ENCODE measurements around the gene AGPAT1. TPM values are rescaled to one million over a fixed set of nuclear protein-coding genes. Genes with fewer than 3 reads are reported as not detected.

AGPAT1 gene
- polyA plus RNA-seq, 3 donors = 94.6 to 109 (median 102) TPM

GRCh38 chr6:32178547-32179440 lies 2.9 kb upstream of the AGPAT1 start:
- DNase-seq (ENCODE audit: extremely low read depth in 1 of 11, low read depth in 9 of 11, low spot score in 4 of 11) = no peak

GRCh38 chr6:32177788-32178546 lies 2.1 kb upstream of the AGPAT1 start, which contains the start of gene RNF5:
Gene RNF5, plus strand, starts transcription at chr6:32178405. Its CDS starts 107 bp downstream, at chr6:32178512.
- peak; percentile 99 to 100 (median 100) for DNase-seq (ENCODE audit: extremely low read depth in 1 of 11, low read depth in 9 of 11, low spot score in 4 of 11)

- peak in 1 of 11 donors; percentile 67 for DNase-seq (ENCODE audit: extremely low read depth in 1 of 11, low read depth in 9 of 11, low spot score in 4 of 11)
Observed at GRCh38 chr6:32177183-32177787, 1.4 kb upstream of the AGPAT1 start.

- no peak for DNase-seq (ENCODE audit: extremely low read depth in 1 of 11, low read depth in 9 of 11, low spot score in 4 of 11)
Observed at GRCh38 chr6:32176476-32177182, 745 bp upstream of the AGPAT1 start.

GRCh38 chr6:32175322-32175710 lies 568 bp downstream of the AGPAT1 start:
- DNase-seq (ENCODE audit: extremely low read depth in 1 of 11, low read depth in 9 of 11, low spot score in 4 of 11) = no peak

GRCh38 chr6:32174416-32174815 lies 1.5 kb downstream of the AGPAT1 start:
- DNase-seq (ENCODE audit: extremely low read depth in 1 of 11, low read depth in 9 of 11, low spot score in 4 of 11) = no peak

GRCh38 chr6:32173051-32173727 lies 2.7 kb downstream of the AGPAT1 start:
- no peak for DNase-seq (ENCODE audit: extremely low read depth in 1 of 11, low read depth in 9 of 11, low spot score in 4 of 11)

- DNase-seq (ENCODE audit: extremely low read depth in 1 of 11, low read depth in 9 of 11, low spot score in 4 of 11) = no peak
Observed at GRCh38 chr6:32171234-32171633, 4.7 kb downstream of the AGPAT1 start.

GRCh38 chr6:32170294-32170693 lies 5.6 kb downstream of the AGPAT1 start:
- no peak for DNase-seq (ENCODE audit: extremely low read depth in 1 of 11, low read depth in 9 of 11, low spot score in 4 of 11)

- DNase-seq (ENCODE audit: extremely low read depth in 1 of 11, low read depth in 9 of 11, low spot score in 4 of 11) = no peak
Observed at GRCh38 chr6:32168807-32169591, 6.9 kb downstream of the AGPAT1 start.

- no peak for DNase-seq (ENCODE audit: extremely low read depth in 1 of 11, low read depth in 9 of 11, low spot score in 4 of 11)
Observed at GRCh38 chr6:32168350-32168749, 7.5 kb downstream of the AGPAT1 start.

- no peak for DNase-seq (ENCODE audit: extremely low read depth in 1 of 11, low read depth in 9 of 11, low spot score in 4 of 11)
Observed at GRCh38 chr6:32167761-32168262, 8.1 kb downstream of the AGPAT1 start.

GRCh38 chr6:32167154-32167760 lies 8.6 kb downstream of the AGPAT1 start:
- no peak for DNase-seq (ENCODE audit: extremely low read depth in 1 of 11, low read depth in 9 of 11, low spot score in 4 of 11)

GRCh38 chr6:32166411-32167061 lies 9.3 kb downstream of the AGPAT1 start:
- no peak for DNase-seq (ENCODE audit: extremely low read depth in 1 of 11, low read depth in 9 of 11, low spot score in 4 of 11)

GRCh38 chr6:32164295-32164694 lies 11.6 kb downstream of the AGPAT1 start, which contains the start of gene EGFL8:
Gene EGFL8, plus strand, starts transcription at chr6:32164595. Its CDS starts 1,571 bp downstream, at chr6:32166166.
- DNase-seq (ENCODE audit: extremely low read depth in 1 of 11, low read depth in 9 of 11, low spot score in 4 of 11) = no peak

GRCh38 chr6:32163559-32164258 lies 12.2 kb downstream of the AGPAT1 start:
- no peak for DNase-seq (ENCODE audit: extremely low read depth in 1 of 11, low read depth in 9 of 11, low spot score in 4 of 11)
